Measurements from ENCODE around the gene RNF25.

- no peak for TF ChIP-seq EZH2 (IDR thresholded peaks at IDR 0.05; ENCODE audit: insufficient read depth, low read length)
- no peak for TF ChIP-seq CTCF (IDR thresholded peaks at IDR 0.05; ENCODE audit: insufficient read depth, low read depth, low read length)
Measured at GRCh38 chr2:218680061-218680460, 8.3 kb upstream of the RNF25 start.
